ENCODE measurements around the gene CAMK2D. TPM values are rescaled to one million over a fixed set of nuclear protein-coding genes. Genes with fewer than 3 reads are reported as not detected.

The CAMK2D gene
- total RNA-seq, 1 experiment from 2014 or later = 35.8 TPM

GRCh38 chr4:113433116-113433515, 328.4 kb downstream of the CAMK2D start:
- Histone ChIP-seq H3K27me3 (replicated peaks; ENCODE audit: insufficient read depth, low read depth, low read length, poor library complexity) (no peaks in the 10 kb centered on the region), H3K9me3 (ENCODE audit: low read depth, low read length, poor library complexity, severe bottlenecking) (peaks cover 6% of the 10 kb centered on the region), H3K4me1 (ENCODE audit: insufficient read depth, low read length, poor library complexity, severe bottlenecking) (peaks cover 23% of the 10 kb centered on the region), H3K4me3 (ENCODE audit: low read depth, low read length, poor library complexity, severe bottlenecking) (no peak overlapping the region), H3K27ac (ENCODE audit: low read depth, low read length, poor library complexity, severe bottlenecking) (no peak overlapping the region), H3K36me3 (ENCODE audit: insufficient read depth, low read length, poor library complexity, severe bottlenecking) (no peaks in the 10 kb centered on the region)
- no TSS peak for BruUV-seq (replicated peaks)
- intact Hi-C loops (cut with micrococcal nuclease; ENCODE audit: unreplicated experiment) = no loop called here
- TF ChIP-seq CTCF (conservative IDR thresholded peaks at IDR 0.05; ENCODE audit: low read depth, low read length) = no peak
- TF ChIP-seq EZH2 (IDR thresholded peaks at IDR 0.05; ENCODE audit: borderline replicate concordance, low read depth, low read length, poor library complexity, severe bottlenecking) = no peak
- ChIA-PET POLR2A (ENCODE audit: low non-redundant PET) (no interaction called here), CTCF (no interaction called here)
- DNase-seq (ENCODE audit: low spot score) = no peak

- CTCF ChIA-PET = no interaction called here
- no TSS peak for BruUV-seq (replicated peaks)
Observed at GRCh38 chr4:113423631-113424030, 337.9 kb downstream of the CAMK2D start.

GRCh38 chr4:113420938-113421337, 340.6 kb downstream of the CAMK2D start:
- no peak for TF ChIP-seq CTCF (conservative IDR thresholded peaks at IDR 0.05; ENCODE audit: low read depth, low read length)
- no peak for TF ChIP-seq EZH2 (IDR thresholded peaks at IDR 0.05; ENCODE audit: borderline replicate concordance, low read depth, low read length, poor library complexity, severe bottlenecking)
- Histone ChIP-seq H3K4me1 (ENCODE audit: insufficient read depth, low read length, poor library complexity, severe bottlenecking) (no peaks in the 10 kb centered on the region), H3K36me3 (ENCODE audit: insufficient read depth, low read length, poor library complexity, severe bottlenecking) (no peaks in the 10 kb centered on the region), H3K27me3 (replicated peaks; ENCODE audit: insufficient read depth, low read depth, low read length, poor library complexity) (no peaks in the 10 kb centered on the region), H3K9me3 (ENCODE audit: low read depth, low read length, poor library complexity, severe bottlenecking) (no peaks in the 10 kb centered on the region), H3K27ac (ENCODE audit: low read depth, low read length, poor library complexity, severe bottlenecking) (no peak overlapping the region), H3K4me3 (ENCODE audit: low read depth, low read length, poor library complexity, severe bottlenecking) (no peak overlapping the region)
- intact Hi-C loops (cut with micrococcal nuclease; ENCODE audit: unreplicated experiment) = no loop called here
- no TSS peak for BruUV-seq (replicated peaks)
- no peak for DNase-seq (ENCODE audit: low spot score)
- CTCF ChIA-PET = interaction anchor here (0.7 kb wide), 1 partner anchor 64 kb away, joined by 3 read pairs; no protein-coding TSS in a partner anchor
- POLR2A ChIA-PET (ENCODE audit: low non-redundant PET) = interaction anchor here (0.5 kb wide), 1 partner anchor 140 kb away, joined by 3 read pairs; no protein-coding TSS in a partner anchor

More at GRCh38 chr4:113423631-113424030, 337.9 kb downstream of the CAMK2D start:
- Histone ChIP-seq H3K27me3 (replicated peaks; ENCODE audit: insufficient read depth, low read depth, low read length, poor library complexity) (no peaks in the 10 kb centered on the region), H3K4me1 (ENCODE audit: insufficient read depth, low read length, poor library complexity, severe bottlenecking) (no peaks in the 10 kb centered on the region), H3K9me3 (ENCODE audit: low read depth, low read length, poor library complexity, severe bottlenecking) (no peaks in the 10 kb centered on the region), H3K27ac (ENCODE audit: low read depth, low read length, poor library complexity, severe bottlenecking) (no peak overlapping the region), H3K4me3 (ENCODE audit: low read depth, low read length, poor library complexity, severe bottlenecking) (no peak overlapping the region), H3K36me3 (ENCODE audit: insufficient read depth, low read length, poor library complexity, severe bottlenecking) (no peaks in the 10 kb centered on the region)
- DNase-seq (ENCODE audit: low spot score) = peak; percentile 25
- POLR2A ChIA-PET (ENCODE audit: low non-redundant PET) = no interaction called here
- no peak for TF ChIP-seq CTCF (conservative IDR thresholded peaks at IDR 0.05; ENCODE audit: low read depth, low read length)
- no peak for TF ChIP-seq EZH2 (IDR thresholded peaks at IDR 0.05; ENCODE audit: borderline replicate concordance, low read depth, low read length, poor library complexity, severe bottlenecking)
- intact Hi-C loops (cut with micrococcal nuclease; ENCODE audit: unreplicated experiment) = no loop called here
